ENCODE data around the gene ADAMTS13. TPM values are rescaled to one million over a fixed set of nuclear protein-coding genes. Genes with fewer than 3 reads are reported as not detected.

ADAMTS13 gene
- total RNA-seq, 4 donors from 2014 or later = 0.94 to 2.7 (median 2.1) TPM

- Histone ChIP-seq H3K9me3 (no peaks in the 10 kb centered on the region), H3K27me3 (peaks cover 64% of the 10 kb centered on the region), H3K4me3 (peak overlapping the region in 1 of 2 donors; percentile 44), H3K36me3 (peaks cover 0 to 12% of the 10 kb centered on the region in 2 donors), H3K27ac (no peak overlapping the region), H3K4me1 (peaks cover 0 to 19% (median 3%) of the 10 kb centered on the region in 3 donors)
- TF ChIP-seq, protein P1, sequence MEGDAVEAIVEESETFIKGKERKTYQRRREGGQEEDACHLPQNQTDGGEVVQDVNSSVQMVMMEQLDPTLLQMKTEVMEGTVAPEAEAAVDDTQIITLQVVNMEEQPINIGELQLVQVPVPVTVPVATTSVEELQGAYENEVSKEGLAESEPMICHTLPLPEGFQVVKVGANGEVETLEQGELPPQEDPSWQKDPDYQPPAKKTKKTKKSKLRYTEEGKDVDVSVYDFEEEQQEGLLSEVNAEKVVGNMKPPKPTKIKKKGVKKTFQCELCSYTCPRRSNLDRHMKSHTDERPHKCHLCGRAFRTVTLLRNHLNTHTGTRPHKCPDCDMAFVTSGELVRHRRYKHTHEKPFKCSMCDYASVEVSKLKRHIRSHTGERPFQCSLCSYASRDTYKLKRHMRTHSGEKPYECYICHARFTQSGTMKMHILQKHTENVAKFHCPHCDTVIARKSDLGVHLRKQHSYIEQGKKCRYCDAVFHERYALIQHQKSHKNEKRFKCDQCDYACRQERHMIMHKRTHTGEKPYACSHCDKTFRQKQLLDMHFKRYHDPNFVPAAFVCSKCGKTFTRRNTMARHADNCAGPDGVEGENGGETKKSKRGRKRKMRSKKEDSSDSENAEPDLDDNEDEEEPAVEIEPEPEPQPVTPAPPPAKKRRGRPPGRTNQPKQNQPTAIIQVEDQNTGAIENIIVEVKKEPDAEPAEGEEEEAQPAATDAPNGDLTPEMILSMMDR (IDR thresholded peaks at IDR 0.05) = no peak
- TF ChIP-seq EP300 (IDR thresholded peaks at IDR 0.05) (no peak), POLR2AphosphoS5 (IDR thresholded peaks at IDR 0.05) (no peak), POLR2A (IDR thresholded peaks at IDR 0.05) (no peak)
- 0 to 2% methylated on average over 2 to 12 of the region's 57 CpGs for WGBS, 2 donors (ENCODE audit: low coverage in 1 of 2)
- ATAC-seq = peak; percentile 32
Measured at GRCh38 chr9:133428617-133429101, 6.5 kb downstream of the ADAMTS13 start.

- no peaks in the 10 kb centered on the region for H3K9me3 ChIP-seq
- peak overlapping the region in 1 of 2 donors; percentile 44 for H3K4me3 ChIP-seq
Measured at GRCh38 chr9:133429214-133429613, 7.0 kb downstream of the ADAMTS13 start.

DNA sequence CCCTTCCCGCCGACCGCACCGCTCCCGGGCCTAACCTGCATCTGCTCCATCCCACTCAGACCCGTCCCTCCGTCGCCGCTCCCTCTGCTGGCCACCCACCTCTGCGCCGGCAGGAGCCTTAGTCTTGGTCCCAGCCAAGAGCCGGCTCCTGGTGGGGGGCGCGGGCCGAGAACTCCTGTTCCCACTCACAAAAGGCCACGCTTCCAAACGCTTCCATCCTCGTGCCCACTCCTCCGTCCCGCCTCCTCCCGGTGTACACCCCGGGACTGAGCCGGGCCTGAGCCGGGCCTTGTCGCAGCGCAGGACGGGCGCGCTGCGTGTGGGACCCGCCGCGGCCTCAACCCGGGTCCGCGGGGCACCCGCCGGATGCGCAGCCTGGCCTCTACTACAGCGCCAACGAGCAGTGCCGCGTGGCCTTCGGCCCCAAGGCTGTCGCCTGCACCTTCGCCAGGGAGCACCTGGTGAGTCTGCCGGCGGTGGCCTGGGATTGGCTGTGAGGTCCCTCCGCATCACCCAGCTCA lies 7.5 kb downstream of the ADAMTS13 start:
- peak; percentile 41 for ATAC-seq
- TF ChIP-seq POLR2AphosphoS5 (IDR thresholded peaks at IDR 0.05) = no peak
- TF ChIP-seq, protein P1 (IDR thresholded peaks at IDR 0.05) = peak in 1 of 4 experiments; percentile 42
- TF ChIP-seq EP300 (IDR thresholded peaks at IDR 0.05) = no peak
- no peak for TF ChIP-seq POLR2A (IDR thresholded peaks at IDR 0.05)
- no peaks in the 10 kb centered on the region for H3K9me3 ChIP-seq
- H3K27ac ChIP-seq = no peak overlapping the region
- peaks cover 0 to 19% (median 3%) of the 10 kb centered on the region in 3 donors for H3K4me1 ChIP-seq
- H3K4me3 ChIP-seq = peak overlapping the region in 1 of 2 donors; percentile 44
- peaks cover 0 to 7% of the 10 kb centered on the region in 2 donors for H3K36me3 ChIP-seq
- whole genome bisulfite sequencing, 2 donors (ENCODE audit: low coverage in 1 of 2) = 0% methylated on average over 1 of the region's 49 CpGs; no CpG with 5 or more reads in 1 of the 2 donors
- H3K27me3 ChIP-seq = peaks cover 54% of the 10 kb centered on the region

More at GRCh38 chr9:133429214-133429613, 7.0 kb downstream of the ADAMTS13 start:
- no peak for ATAC-seq
- no peak overlapping the region for H3K27ac ChIP-seq
- TF ChIP-seq, protein P1 (IDR thresholded peaks at IDR 0.05) = no peak
- TF ChIP-seq POLR2A (IDR thresholded peaks at IDR 0.05) (no peak), POLR2AphosphoS5 (IDR thresholded peaks at IDR 0.05) (no peak), EP300 (IDR thresholded peaks at IDR 0.05) (no peak)
- H3K27me3 ChIP-seq = peaks cover 59% of the 10 kb centered on the region
- H3K4me1 ChIP-seq = peaks cover 0 to 19% (median 3%) of the 10 kb centered on the region in 3 donors
- 0% methylated on average over 2 of the region's 18 CpGs; no CpG with 5 or more reads in 1 of the 2 donors for WGBS, 2 donors (ENCODE audit: low coverage in 1 of 2)
- H3K36me3 ChIP-seq = peaks cover 0 to 12% of the 10 kb centered on the region in 2 donors

DNA sequence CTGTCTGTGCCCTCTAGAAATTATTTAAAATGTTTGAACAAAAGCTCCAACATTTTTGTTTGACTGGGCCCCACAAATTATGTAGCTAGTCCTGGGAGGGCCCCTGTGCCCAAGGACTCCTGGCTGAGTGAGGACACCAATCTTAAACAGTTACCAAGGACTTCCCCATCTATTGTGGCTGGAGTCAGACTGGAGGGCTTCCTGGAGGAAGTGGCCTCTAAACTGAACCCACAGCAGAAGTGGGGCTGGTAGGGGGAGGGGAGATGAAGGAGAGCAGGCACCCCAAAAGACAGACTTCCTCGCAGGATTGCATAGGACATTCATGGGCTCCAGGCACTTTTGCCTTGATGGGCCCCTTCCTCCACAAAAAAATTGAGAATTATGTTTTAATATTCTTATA lies 8.1 kb downstream of the ADAMTS13 start:
- H3K9me3 ChIP-seq = no peaks in the 10 kb centered on the region
- no peak for TF ChIP-seq POLR2AphosphoS5 (IDR thresholded peaks at IDR 0.05)
- TF ChIP-seq, protein P1 (IDR thresholded peaks at IDR 0.05) = no peak
- TF ChIP-seq EP300 (IDR thresholded peaks at IDR 0.05) = no peak
- no peak for TF ChIP-seq POLR2A (IDR thresholded peaks at IDR 0.05)

DNA sequence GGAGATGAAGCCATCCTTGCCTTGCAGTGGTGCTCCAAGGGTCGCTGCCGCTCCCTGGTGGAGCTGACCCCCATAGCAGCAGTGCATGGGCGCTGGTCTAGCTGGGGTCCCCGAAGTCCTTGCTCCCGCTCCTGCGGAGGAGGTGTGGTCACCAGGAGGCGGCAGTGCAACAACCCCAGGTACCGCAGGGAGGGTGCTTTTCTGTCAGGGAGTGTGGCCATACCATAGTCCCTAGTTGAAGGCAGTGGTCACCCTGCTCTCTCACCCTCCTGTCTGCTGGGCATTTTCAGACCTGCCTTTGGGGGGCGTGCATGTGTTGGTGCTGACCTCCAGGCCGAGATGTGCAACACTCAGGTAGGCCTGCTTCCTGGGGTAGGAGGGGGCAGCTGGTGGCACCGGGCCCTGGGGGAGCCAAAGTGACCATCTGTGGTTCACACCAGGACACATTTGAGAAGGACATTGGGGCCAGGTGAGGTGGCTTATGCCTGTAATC lies 11.2 kb downstream of the ADAMTS13 start:
- H3K36me3 ChIP-seq = no peaks in the 10 kb centered on the region
- H3K27ac ChIP-seq = no peak overlapping the region
- no peak overlapping the region for H3K4me3 ChIP-seq
- no peaks in the 10 kb centered on the region for H3K9me3 ChIP-seq
- peaks cover 20% of the 10 kb centered on the region for H3K27me3 ChIP-seq
- 69 to 82% methylated on average over 2 to 3 of the region's 11 CpGs for WGBS, 2 donors (ENCODE audit: low coverage in 1 of 2)
- ATAC-seq = no peak
- H3K4me1 ChIP-seq = peaks cover 0 to 14% (median under 1%) of the 10 kb centered on the region in 3 donors
- TF ChIP-seq POLR2A (IDR thresholded peaks at IDR 0.05) (no peak), EP300 (IDR thresholded peaks at IDR 0.05) (no peak), POLR2AphosphoS5 (IDR thresholded peaks at IDR 0.05) (no peak)
- TF ChIP-seq, protein P1 (IDR thresholded peaks at IDR 0.05) = no peak

More for the DNA sequence above, 8.1 kb downstream of the ADAMTS13 start:
- Histone ChIP-seq H3K27me3 (peaks cover 48% of the 10 kb centered on the region), H3K36me3 (peaks cover 0 to 6% of the 10 kb centered on the region in 2 donors), H3K4me3 (no peak overlapping the region), H3K4me1 (peaks cover 0 to 19% (median 3%) of the 10 kb centered on the region in 3 donors), H3K27ac (no peak overlapping the region)
- no peak for ATAC-seq
- WGBS, 2 donors (ENCODE audit: low coverage in 1 of 2) = 100% methylated on average over 1 of the region's 1 CpG

All from gastroesophageal sphincter (tissue), 4 donors.